Suprapubic skin (tissue), 4 donors: ENCODE data around the gene PPM1H. TPM values are rescaled to one million over a fixed set of nuclear protein-coding genes. Genes with fewer than 3 reads are reported as not detected.
"Not testable (repeated sequence)": the region's sequence is repeated elsewhere in the genome, so short reads cannot be mapped to it uniquely, and the experiment has no call there.

ENCODE experiments used
- DNase-seq, 2 donors: peaks; one replicate each; pipeline ENCODE4 v3.0.0-alpha.2; 2019; ENCODE audit warnings: low spot score in 2 of 2
- H3K27ac ChIP-seq: fragments of 200-600 bp; sonication (generic); one replicate; pipeline ENCODE4 v1.5.1; 2019
- H3K27me3 ChIP-seq: fragments of 200-600 bp; sonication (generic); one replicate; pipeline ENCODE4 v1.5.1; 2019
- H3K36me3 ChIP-seq: fragments of 200-600 bp; sonication (generic); one replicate; pipeline ENCODE4 v1.5.1; 2019
- H3K4me1 ChIP-seq: fragments of 200-600 bp; sonication (generic); one replicate; pipeline ENCODE4 v1.5.1; 2019
- H3K4me3 ChIP-seq: fragments of 200-600 bp; sonication (generic); one replicate; pipeline ENCODE4 v1.5.1; 2019; ENCODE audit warnings: mild to moderate bottlenecking
- H3K9me3 ChIP-seq: fragments of 200-600 bp; sonication (generic); one replicate; pipeline ENCODE4 v1.5.1; 2019
- CTCF ChIP-seq, 2 donors: fragments of 200-600 bp in 1 of 2; fragments of 450-650 bp in 1 of 2; sonication (generic) in 1 of 2; IDR thresholded peaks; one replicate each; pipeline ENCODE4 v1.5.1; 2016 to 2019; ENCODE audit warnings: antibody characterized with exemption in 2 of 2, mild to moderate bottlenecking in 1 of 2, moderate library complexity in 1 of 2
- EP300 ChIP-seq: sonication (generic); formaldehyde crosslinking; IDR thresholded peaks from one replicate; pipeline ENCODE4 v1.6.1; 2017; ENCODE audit warnings: antibody characterized with exemption
- POLR2A ChIP-seq, 2 donors: fragments of 450-650 bp; IDR thresholded peaks; one replicate each; pipeline ENCODE4 v1.6.1; 2017; ENCODE audit warnings: antibody characterized with exemption in 2 of 2, mild to moderate bottlenecking in 2 of 2, moderate library complexity in 2 of 2
- POLR2AphosphoS5 ChIP-seq, 3 donors: sonication (generic); formaldehyde crosslinking; IDR thresholded peaks; one replicate each; pipeline ENCODE4 v1.6.1; 2017; ENCODE audit warnings: antibody characterized with exemption in 3 of 3
- WGBS: methylation state at CpG from one replicate; pipeline ENCODE4 v1.1.5; 2018; 5-methylcytosine and 5-hydroxymethylcytosine counted together
- total RNA-seq, 4 donors: library from RNA; depleted of rRNA; stranded (reverse); fragments of >200 nt; gene quantifications; one replicate each; pipeline ENCODE4 v1.1.0, GENCODE V29; 2016

The PPM1H gene
- total RNA-seq, 4 donors from 2014 or later: 2.3 to 8.1 (median 4.9) TPM

DNA sequence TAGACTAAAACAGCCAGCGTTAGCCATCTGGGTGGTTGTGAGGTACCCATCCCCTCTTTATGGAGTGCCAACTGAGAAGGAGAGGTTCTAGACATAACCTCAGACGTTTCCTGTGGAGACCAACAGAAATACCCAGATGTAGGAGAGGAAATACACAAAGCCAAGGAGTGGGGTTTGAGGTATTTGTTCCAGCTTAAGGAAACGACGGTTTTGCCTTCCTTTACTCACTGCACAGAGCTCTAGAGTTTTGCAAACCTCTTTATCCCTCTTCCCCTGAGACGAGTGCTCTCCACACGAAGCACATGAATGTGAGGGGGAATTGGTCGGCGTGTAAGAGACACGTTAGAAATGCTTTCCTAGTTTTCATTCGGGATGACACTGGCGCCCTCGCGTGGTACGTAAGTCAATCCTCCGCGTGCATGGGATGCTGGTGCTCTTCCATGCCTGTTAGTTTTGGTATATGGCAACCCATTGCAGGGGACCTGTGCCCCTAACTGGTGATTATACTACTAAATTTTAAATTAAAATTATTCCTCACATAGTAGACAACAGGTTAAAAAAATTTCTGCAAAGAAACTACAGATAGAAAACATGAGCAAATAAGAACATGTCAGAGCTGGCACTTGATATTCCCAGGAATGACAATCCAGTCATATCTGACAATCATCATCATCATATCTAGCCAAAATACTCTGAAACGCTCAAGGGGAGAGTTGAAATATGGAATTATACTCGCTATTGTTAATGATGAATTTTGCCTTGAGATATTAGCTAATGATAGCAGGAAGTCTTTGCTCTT lies 121.7 kb downstream of the PPM1H start:
- no peaks in the 10 kb centered on the region for H3K9me3 ChIP-seq
- 6% methylated on average over 18 of the region's 18 CpGs for WGBS
- H3K4me3 ChIP-seq: no peak overlapping the region
- DNase-seq: peak in 1 of 2 donors; percentile 83
- no peaks in the 10 kb centered on the region for H3K27me3 ChIP-seq
- H3K4me1 ChIP-seq: peaks cover 4% of the 10 kb centered on the region
- H3K27ac ChIP-seq: no peak overlapping the region
- H3K36me3 ChIP-seq: no peaks in the 10 kb centered on the region
- TF ChIP-seq POLR2AphosphoS5 (IDR thresholded peaks at IDR 0.05): no peak
- TF ChIP-seq POLR2A (IDR thresholded peaks at IDR 0.05): no peak
- TF ChIP-seq EP300: no peak
- peak in 1 of 2 donors; percentile 60 for TF ChIP-seq CTCF (IDR thresholded peaks at IDR 0.05)

DNA sequence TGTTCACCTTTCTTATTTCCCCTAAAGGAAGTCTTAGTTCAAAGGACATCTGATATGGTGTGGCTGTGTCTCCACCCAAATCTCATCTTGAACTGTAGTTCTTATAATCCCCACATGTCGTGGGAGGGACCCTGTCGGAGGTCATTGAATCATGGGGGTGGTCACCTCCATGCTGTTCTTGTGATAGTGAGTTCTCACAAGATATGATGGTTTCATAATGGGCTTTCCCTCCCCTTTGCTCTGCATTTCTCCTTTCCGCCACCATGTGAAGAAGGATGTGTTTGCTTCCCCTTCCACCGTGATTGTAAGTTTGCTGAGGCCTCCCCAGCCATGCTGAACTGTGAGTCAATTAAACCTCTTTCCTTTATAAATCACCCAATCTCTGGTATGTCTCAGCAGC lies 123.5 kb downstream of the PPM1H start:
- not testable (repeated sequence) for H3K9me3 ChIP-seq, DNase-seq, H3K4me3 ChIP-seq, H3K4me1 ChIP-seq, H3K27ac ChIP-seq, H3K27me3 ChIP-seq, H3K36me3 ChIP-seq
- 82% methylated on average over 4 of the region's 4 CpGs for WGBS

DNA sequence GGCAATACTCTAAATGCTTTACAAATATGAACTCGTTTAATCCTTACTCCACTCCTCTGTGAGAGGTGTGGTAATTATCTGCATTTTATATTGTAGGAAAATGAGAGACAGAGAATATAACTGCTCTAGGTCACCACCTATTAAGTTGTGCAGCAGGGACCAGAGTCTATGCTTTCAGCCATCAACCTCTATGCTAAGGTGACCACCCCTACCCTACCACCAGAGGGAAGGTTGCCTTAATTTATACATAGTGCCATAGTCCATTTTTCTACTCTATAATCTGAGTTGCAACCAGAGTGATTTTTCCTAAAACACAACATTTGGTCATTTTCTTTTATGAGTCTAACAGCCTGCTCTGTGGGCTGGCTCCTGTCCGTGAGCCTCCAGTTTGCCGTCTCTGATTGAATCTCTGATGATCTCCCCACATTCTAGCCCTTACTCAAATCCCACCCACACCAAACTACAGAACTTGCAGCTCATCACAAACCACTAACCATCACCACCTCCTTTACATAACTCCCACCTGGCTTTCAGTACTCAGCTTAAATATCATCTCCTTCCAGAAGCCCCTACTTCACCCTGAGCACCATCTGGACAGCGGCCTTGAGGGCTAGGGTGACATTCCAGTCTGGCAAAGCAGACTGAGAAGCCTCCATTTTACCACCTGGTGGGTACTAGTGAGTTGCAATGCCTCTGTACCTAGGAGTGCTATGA lies 126.6 kb downstream of the PPM1H start:
- H3K27ac ChIP-seq: no peak overlapping the region
- H3K4me3 ChIP-seq: no peak overlapping the region
- no peaks in the 10 kb centered on the region for H3K27me3 ChIP-seq
- TF ChIP-seq EP300 (no peak), POLR2AphosphoS5 (IDR thresholded peaks at IDR 0.05) (no peak), POLR2A (IDR thresholded peaks at IDR 0.05) (no peak), CTCF (IDR thresholded peaks at IDR 0.05) (no peak)
- no peaks in the 10 kb centered on the region for H3K36me3 ChIP-seq
- no peaks in the 10 kb centered on the region for H3K9me3 ChIP-seq
- no peak for DNase-seq
- 81% methylated on average over 4 of the region's 4 CpGs for WGBS
- peaks cover 4% of the 10 kb centered on the region for H3K4me1 ChIP-seq

GRCh38 chr12:62806893-62807292 lies 128.1 kb downstream of the PPM1H start:
- 98% methylated on average over 2 of the region's 2 CpGs for WGBS
- H3K4me1 ChIP-seq: no peaks in the 10 kb centered on the region
- H3K36me3 ChIP-seq: no peaks in the 10 kb centered on the region
- no peak overlapping the region for H3K4me3 ChIP-seq
- TF ChIP-seq POLR2AphosphoS5 (IDR thresholded peaks at IDR 0.05): no peak
- no peaks in the 10 kb centered on the region for H3K9me3 ChIP-seq
- H3K27ac ChIP-seq: no peak overlapping the region
- no peaks in the 10 kb centered on the region for H3K27me3 ChIP-seq
- no peak for DNase-seq

DNA sequence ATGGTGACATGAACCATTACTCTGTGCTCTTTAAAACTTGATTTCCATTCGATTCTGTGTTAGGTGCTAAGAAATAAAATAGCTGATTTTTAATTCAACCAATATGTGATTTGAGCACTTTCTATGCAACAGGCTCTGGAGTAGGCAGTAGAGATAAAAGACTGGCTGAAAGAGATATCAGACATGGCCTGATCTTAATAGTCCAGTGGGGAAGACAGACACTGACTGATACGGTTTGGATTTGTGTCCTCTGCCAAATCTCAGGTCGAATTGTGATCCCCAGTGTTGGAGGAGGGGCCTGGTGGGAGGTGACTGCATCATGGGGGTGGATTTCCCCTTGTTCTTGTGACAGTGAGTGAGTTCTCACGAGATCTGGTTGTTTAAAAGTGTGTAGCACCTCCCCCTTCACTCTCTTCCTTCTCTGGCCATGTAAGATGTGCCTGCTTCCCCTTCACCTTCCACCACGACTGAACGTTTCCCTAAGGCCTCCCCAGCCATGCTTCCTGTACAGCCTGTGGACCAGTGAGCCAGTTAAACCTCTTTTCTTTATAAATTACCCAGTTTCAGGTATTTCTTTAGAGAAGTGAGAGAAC lies 128.6 kb downstream of the PPM1H start:
- DNase-seq: no peak
- H3K4me1 ChIP-seq: no peaks in the 10 kb centered on the region
- no peaks in the 10 kb centered on the region for H3K36me3 ChIP-seq
- H3K27ac ChIP-seq: no peak overlapping the region
- TF ChIP-seq EP300 (no peak), POLR2AphosphoS5 (IDR thresholded peaks at IDR 0.05) (no peak), POLR2A (IDR thresholded peaks at IDR 0.05) (no peak), CTCF (IDR thresholded peaks at IDR 0.05) (no peak)
- H3K9me3 ChIP-seq: no peaks in the 10 kb centered on the region
- no peak overlapping the region for H3K4me3 ChIP-seq
- no peaks in the 10 kb centered on the region for H3K27me3 ChIP-seq
- 64% methylated on average over 6 of the region's 6 CpGs for WGBS

GRCh38 chr12:62805517-62805916 lies 129.4 kb downstream of the PPM1H start:
- no peaks in the 10 kb centered on the region for H3K4me1 ChIP-seq
- no peak overlapping the region for H3K4me3 ChIP-seq
- no peak for TF ChIP-seq CTCF (IDR thresholded peaks at IDR 0.05)
- no peak for TF ChIP-seq EP300
- no peak for TF ChIP-seq POLR2A (IDR thresholded peaks at IDR 0.05)
- H3K27me3 ChIP-seq: no peaks in the 10 kb centered on the region
- no peaks in the 10 kb centered on the region for H3K9me3 ChIP-seq
- no peak overlapping the region for H3K27ac ChIP-seq
- H3K36me3 ChIP-seq: no peaks in the 10 kb centered on the region
- WGBS: 59% methylated on average over 3 of the region's 3 CpGs
- no peak for DNase-seq
